AG10803 (cell line): ENCODE data around the gene ATP6V1F.

Experiments
- DNase-seq: peaks from one replicate; pipeline ENCODE4 v3.0.0; 2010; ENCODE audit warnings: low read depth
- H3K4me3 ChIP-seq: 2 replicates; pipeline ENCODE4 v1.5.1; 2011; ENCODE audit warnings: mild to moderate bottlenecking, low read length, control low read depth
- TF ChIP-seq, protein P1 (sequence below): conservative IDR thresholded peaks from 2 replicates; pipeline ENCODE4 v1.5.1; 2011; ENCODE audit warnings: mild to moderate bottlenecking, low read length, control low read depth, inconsistent platforms

ATP6V1F gene

GRCh38 chr7:128881458-128882125, 18.9 kb downstream of the ATP6V1F start:
- TF ChIP-seq, protein P1, sequence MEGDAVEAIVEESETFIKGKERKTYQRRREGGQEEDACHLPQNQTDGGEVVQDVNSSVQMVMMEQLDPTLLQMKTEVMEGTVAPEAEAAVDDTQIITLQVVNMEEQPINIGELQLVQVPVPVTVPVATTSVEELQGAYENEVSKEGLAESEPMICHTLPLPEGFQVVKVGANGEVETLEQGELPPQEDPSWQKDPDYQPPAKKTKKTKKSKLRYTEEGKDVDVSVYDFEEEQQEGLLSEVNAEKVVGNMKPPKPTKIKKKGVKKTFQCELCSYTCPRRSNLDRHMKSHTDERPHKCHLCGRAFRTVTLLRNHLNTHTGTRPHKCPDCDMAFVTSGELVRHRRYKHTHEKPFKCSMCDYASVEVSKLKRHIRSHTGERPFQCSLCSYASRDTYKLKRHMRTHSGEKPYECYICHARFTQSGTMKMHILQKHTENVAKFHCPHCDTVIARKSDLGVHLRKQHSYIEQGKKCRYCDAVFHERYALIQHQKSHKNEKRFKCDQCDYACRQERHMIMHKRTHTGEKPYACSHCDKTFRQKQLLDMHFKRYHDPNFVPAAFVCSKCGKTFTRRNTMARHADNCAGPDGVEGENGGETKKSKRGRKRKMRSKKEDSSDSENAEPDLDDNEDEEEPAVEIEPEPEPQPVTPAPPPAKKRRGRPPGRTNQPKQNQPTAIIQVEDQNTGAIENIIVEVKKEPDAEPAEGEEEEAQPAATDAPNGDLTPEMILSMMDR = no peak
- DNase-seq = no peak
- H3K4me3 ChIP-seq = no peak overlapping the region

DNA sequence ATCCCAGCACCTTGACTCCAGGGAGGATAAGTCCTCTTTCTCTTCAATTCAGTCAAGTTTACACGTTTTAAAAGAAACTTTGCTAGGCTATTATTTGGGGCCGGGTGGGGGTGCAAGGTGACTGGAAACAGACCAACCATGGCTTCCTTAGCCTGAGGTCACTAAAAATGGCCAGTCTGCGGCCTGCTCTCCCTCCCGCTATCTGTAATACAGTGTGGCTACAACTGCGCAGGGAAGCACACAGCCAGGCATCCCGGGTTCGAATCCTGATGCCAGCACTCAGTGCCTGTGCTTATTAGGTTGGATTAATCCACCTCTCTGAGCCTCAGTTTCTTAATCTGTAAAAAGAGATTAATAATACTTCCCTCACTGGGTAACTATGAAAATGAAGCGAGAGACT, 19.5 kb downstream of the ATP6V1F start:
- TF ChIP-seq, protein P1 = no peak
- DNase-seq = no peak
- H3K4me3 ChIP-seq = no peak overlapping the region

- DNase-seq = peak; percentile 52
- no peak overlapping the region for H3K4me3 ChIP-seq
- TF ChIP-seq, protein P1 = peak; percentile 86
Observed at GRCh38 chr7:128883622-128884448, 21.2 kb downstream of the ATP6V1F start.

DNA sequence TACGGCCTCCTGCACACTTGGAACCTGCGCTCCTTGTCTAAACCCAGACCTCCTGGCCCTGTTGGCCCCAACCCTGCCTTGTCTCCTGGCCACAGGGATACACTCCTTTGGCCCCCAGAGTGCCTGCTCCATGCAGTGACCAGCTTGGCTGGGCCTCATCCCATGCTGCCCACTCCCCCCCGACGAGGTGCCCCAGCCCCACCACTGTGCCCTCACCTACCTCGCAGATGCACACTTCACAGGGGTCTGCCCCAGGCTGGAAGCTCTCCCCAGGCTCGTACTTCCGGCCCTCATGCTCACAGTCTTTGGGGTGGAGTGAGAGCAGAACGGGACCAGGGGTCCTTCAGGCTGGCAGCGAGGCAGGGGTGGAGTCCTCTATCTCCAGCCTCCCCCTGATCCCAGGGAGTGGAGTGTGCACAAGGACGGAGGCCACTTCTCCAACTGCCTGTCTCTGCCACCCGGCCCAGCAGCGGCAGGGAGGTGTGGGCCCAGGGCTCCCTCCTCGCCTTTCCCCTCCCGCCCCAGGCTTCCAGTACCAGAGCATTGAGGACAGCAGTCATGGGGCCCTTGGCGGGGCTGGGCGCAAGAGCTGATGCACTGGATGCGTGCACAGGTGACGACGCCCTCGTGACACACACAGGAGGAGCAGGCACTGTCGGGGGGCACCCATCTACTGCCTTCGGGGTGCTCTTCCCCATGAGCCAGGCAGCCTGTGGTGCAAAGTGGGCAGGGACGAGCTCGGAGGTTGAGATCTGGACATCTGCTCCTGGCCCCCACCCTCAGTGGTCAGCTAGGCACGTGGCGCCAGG, 22.1 kb downstream of the ATP6V1F start:
- H3K4me3 ChIP-seq = no peak overlapping the region
- TF ChIP-seq, protein P1 = no peak

DNA sequence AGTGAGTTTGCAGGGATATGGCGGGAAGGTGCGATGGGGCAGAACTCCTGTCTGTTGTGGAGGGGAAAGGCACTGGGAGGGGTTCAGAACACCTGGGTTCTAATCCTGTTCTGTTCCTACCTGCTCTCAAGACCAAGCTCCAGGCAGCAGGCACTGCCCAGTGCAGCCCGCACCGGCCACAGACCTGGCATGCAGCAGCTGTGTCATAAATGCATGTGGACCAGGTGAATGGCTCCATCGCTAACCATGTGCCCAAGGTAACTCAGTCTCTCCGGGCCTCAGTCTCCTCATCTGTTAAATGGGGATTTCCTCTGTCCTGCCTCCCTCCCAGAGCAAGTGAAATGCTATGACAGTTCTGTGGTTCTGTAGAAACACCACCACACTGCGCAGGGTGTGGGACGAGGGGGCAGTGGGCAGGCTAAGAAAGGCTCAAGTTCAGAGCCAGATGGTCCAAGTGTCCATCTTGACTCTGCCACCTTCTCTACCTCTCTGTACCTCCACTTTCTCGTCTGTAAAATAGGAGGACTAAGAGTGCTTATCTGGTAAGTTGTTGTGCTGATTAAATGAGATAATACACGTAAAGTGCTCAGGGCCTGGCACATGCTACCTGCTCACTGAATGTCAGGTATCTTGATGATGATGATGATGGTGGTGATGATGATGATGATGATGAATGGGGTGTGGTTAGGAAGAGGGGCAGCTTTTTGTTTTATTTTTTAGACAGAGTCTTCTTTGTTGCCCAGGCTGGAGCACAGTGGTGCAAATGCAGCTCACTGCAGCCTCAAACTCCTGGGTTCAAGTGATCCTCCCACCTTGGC, 22.9 kb downstream of the ATP6V1F start:
- DNase-seq = no peak
- TF ChIP-seq, protein P1 = no peak
- H3K4me3 ChIP-seq = no peak overlapping the region

More for the DNA sequence above, 22.1 kb downstream of the ATP6V1F start:
- DNase-seq = no peak

- no peak overlapping the region for H3K4me3 ChIP-seq
- DNase-seq = no peak
- TF ChIP-seq, protein P1 = no peak
Observed at GRCh38 chr7:128886391-128887168, 23.9 kb downstream of the ATP6V1F start.
